ENCODE measurements around the gene TRIM29. TPM values are rescaled to one million over a fixed set of nuclear protein-coding genes. Genes with fewer than 3 reads are reported as not detected.

The TRIM29 gene
- total RNA-seq, 1 donor from 2014 or later = 0.50 TPM

- intact Hi-C loops (cut with micrococcal nuclease) = no loop called here
- ATAC-seq = no peak
- DNase-seq = no peak
Measured at GRCh38 chr11:120142441-120143100, 4.7 kb upstream of the TRIM29 start.

- DNase-seq = no peak
- intact Hi-C loops (cut with micrococcal nuclease) = no loop called here
- no peak for ATAC-seq
Measured at GRCh38 chr11:120141768-120142423, 4.0 kb upstream of the TRIM29 start.

GRCh38 chr11:120141113-120141767 is 3.3 kb upstream of the TRIM29 start:
- DNase-seq = no peak
- ATAC-seq = no peak
- intact Hi-C loops (cut with micrococcal nuclease) = no loop called here

- no peak for DNase-seq
- ATAC-seq = no peak
- intact Hi-C loops (cut with micrococcal nuclease) = no loop called here
Measured at GRCh38 chr11:120139316-120140069, 1.6 kb upstream of the TRIM29 start.

GRCh38 chr11:120137187-120137610 is 714 bp downstream of the TRIM29 start:
- ATAC-seq (no peak), DNase-seq (no peak)
- intact Hi-C loops (cut with micrococcal nuclease) = no loop called here

GRCh38 chr11:120136356-120136755 is 1.6 kb downstream of the TRIM29 start:
- intact Hi-C loops (cut with micrococcal nuclease) = no loop called here
- DNase-seq = no peak
- no peak for ATAC-seq

- DNase-seq (no peak), ATAC-seq (no peak)
- intact Hi-C loops (cut with micrococcal nuclease) = no loop called here
Measured at GRCh38 chr11:120135838-120136237, 2.1 kb downstream of the TRIM29 start.

- no peak for DNase-seq
- ATAC-seq = no peak
- intact Hi-C loops (cut with micrococcal nuclease) = no loop called here
Measured at GRCh38 chr11:120134931-120135228, 3.0 kb downstream of the TRIM29 start.

GRCh38 chr11:120134106-120134930 is 3.6 kb downstream of the TRIM29 start:
- intact Hi-C loops (cut with micrococcal nuclease) = no loop called here
- no peak for ATAC-seq
- no peak for DNase-seq

- intact Hi-C loops (cut with micrococcal nuclease) = no loop called here
- ATAC-seq (no peak), DNase-seq (no peak)
Measured at GRCh38 chr11:120133216-120134105, 4.5 kb downstream of the TRIM29 start.

- no peak for ATAC-seq
- intact Hi-C loops (cut with micrococcal nuclease) = no loop called here
- no peak for DNase-seq
Measured at GRCh38 chr11:120132645-120133185, 5.2 kb downstream of the TRIM29 start.

- no peak for DNase-seq
- ATAC-seq = no peak
- intact Hi-C loops (cut with micrococcal nuclease) = no loop called here
Measured at GRCh38 chr11:120131941-120132644, 5.8 kb downstream of the TRIM29 start.

GRCh38 chr11:120130991-120131760 is 6.7 kb downstream of the TRIM29 start:
- intact Hi-C loops (cut with micrococcal nuclease) = no loop called here
- DNase-seq (no peak), ATAC-seq (no peak)

GRCh38 chr11:120130176-120130980 is 7.5 kb downstream of the TRIM29 start:
- no peak for DNase-seq
- intact Hi-C loops (cut with micrococcal nuclease) = no loop called here
- no peak for ATAC-seq

GRCh38 chr11:120129570-120129969 is 8.3 kb downstream of the TRIM29 start:
- no peak for DNase-seq
- intact Hi-C loops (cut with micrococcal nuclease) = no loop called here

More at GRCh38 chr11:120129570-120129969, 8.3 kb downstream of the TRIM29 start:
- no peak for ATAC-seq
